ENCODE data around the gene ZNF362.
"Not testable (repeated sequence)": the region's sequence is repeated elsewhere in the genome, so short reads cannot be mapped to it uniquely, and the experiment has no call there.

Gene ZNF362

DNA sequence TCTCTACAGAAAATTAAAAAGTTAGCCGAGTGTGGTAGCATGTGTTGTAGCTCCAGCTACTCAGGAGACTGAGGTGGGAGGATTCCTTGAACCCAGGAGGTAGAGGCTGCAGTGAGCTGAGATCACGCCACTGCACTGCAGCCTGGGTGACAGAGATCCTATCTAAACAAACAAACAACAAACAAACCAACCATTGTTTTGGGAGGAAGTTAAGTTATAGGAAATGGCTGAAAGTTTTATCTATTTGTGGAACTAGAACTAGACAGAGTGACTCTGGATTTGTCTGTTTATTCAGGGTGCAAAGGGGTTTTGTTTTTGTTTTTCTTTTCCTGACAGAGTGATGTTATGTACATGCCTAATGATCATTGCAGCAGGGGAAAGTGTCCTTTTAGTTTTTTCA is 31.0 kb downstream of the ZNF362 start:
- ATAC-seq (no peak), DNase-seq (no peak)

DNA sequence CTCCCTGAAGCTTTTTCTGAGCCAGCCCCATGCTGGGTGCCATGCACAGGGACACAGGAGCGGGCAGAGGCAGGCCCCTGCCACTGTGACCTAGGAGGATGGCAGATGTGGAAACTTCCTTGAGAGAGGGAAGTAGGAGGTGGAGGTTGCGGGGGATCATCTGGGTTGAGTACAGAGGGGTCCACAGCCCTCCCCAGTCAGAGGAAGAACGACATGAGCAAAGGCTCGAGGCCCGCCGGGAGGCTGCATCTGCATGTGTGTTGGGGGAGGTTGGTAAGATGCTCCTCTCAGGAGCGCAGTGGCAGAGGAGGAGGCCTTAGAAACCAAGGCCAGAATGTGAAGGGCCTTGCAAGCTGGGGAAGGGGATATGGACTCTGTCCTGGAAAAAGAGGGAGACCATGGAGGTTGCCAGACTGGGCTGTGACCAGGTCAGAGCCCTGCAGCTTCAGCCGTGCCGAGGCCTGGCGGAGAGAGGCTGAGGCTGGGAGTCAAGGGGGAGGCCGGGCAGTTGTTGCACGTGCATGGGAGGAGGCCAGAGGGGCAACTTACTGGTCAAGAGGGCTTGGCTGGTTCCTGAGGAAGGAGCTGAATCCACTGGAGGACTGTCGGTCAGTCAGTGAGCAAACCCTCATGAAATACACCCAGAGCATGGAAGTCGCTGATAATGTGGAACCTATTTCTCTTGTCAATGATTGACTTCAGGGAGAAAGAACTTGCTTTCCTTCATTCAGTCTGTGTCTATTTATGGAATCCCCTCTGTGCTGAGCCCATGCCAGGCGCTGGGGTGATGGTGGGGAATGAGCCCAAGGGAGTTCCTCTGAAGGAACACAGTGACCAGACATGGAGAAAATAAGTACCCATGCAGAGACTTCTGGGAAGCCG is 32.9 kb downstream of the ZNF362 start:
- ATAC-seq: no peak
- DNase-seq: no peak

DNA sequence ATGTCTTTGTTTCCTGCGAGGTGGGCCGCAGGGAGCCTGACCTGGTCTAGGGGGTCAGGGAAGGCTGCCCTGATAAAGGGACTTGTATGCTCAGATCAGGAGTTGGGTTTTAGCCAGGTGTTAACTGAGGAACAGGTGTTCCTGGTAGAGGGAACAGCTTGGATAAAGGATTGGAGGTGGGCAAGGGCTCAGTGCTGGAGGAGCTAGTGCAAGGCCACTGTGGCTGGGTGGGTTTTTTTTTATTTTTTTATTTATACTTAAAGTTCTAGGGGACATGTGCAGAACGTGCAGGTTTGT is 33.5 kb downstream of the ZNF362 start:
- DNase-seq (no peak), ATAC-seq (no peak)

DNA sequence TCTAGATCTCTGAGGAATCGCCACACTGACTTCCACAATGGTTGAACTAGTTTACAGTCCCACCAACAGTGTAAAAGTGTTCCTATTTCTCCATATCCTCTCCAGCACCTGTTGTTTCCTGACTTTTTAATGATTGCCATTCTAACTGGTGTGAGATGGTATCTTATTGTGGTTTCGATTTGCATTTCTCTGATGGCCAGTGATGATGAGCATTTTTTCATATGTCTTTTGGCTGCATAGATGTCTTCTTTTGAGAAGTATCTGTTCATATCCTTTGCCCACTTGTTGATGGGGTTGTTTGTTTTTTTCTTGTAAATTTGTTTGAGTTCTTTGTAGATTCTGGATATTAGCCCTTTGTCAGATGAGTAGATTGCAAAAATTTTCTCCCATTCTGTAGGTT is 34.3 kb downstream of the ZNF362 start:
- ATAC-seq, DNase-seq: not testable (repeated sequence)

DNA sequence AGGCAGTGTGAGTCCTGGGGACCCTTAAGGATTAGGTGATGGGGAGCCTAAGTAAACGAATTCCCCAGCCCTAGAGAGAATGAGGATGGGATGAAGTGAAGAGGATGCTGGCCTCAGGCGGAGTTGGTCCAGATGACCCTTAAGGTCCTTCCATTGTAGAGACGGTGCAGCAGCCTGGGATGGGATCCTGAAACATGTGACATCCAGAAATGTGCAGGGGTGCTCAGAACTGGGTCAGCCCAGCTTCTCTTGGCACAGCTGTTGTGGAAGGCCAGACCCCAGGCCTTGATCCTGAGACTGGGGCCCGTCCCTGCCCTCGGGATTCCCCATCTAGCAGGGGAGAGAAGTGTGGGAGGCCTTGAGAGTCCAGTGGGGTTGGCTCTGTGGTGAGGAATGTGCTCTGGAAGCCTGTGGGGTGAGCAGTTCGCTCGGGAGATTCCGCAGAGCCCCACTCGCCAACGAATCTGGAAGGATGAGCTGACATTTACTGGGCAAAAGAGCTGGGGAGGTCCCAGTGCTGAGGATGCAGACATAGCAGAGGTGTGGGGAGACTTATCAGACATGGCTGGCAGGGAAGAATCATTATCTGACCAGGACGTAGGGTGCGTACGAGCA is 36.5 kb downstream of the ZNF362 start:
- no peak for ATAC-seq
- no peak for DNase-seq

DNA sequence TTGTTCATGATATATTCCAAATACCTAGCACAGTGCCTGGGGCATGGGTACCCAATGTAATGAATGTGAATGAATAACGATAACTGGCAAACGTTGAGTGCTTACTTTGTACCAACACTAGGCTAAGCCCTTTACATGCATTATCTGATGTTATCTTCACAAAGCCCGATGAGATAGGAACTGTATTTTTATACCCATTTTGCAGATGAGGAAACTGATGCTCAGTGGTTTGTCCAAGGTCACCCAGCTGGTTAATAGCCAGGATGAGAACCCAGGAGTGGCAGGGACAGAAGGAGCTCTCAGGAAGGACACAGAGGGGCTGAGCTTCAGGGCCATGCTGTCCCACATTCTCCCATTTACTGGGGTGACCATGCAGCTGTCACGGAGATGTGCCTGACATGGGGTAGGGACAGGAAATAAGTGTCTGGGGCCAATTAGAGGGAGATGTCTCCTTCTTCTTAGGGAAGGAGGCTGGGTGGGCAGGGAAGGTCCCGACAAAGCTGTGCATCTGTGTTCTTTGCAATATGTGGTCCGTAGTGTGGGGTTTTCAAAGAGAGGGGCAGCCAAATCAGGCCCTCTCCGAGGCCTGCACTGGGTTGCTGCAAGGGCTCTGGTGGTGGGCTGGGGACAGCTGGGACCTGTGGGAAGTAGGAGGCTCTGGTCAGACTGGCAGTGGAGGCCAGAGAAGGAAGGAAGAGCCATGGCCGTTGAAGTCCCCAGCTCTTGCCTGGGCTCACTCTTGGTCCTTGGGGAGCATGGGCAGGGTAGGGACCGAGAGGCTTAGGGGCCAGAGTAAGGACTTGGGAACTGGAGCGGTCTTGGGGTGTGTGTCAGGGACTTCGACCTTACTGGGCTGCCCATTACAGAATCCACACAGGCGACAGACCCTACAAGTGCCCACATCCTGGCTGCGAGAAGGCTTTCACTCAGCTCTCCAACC is 38.0 kb downstream of the ZNF362 start:
- no peak for ATAC-seq

DNA sequence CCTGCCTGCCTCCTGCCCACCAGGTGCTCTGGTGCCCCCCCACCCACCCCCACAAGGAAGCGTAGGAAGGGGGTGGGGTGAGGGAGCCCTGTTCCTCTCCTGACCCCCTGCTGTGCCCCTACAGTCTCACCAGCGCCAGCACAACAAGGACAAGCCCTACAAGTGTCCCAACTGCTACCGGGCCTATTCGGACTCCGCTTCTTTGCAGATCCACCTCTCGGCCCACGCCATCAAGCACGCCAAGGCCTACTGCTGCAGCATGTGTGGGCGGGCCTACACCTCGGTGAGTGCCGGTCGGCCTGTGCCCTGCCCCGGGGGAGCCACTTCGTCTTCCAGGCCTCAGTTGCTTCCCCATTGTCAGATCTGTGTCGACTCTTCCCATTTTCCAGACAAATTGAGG is 38.7 kb downstream of the ZNF362 start:
- ATAC-seq (no peak), DNase-seq (no peak)

More for the DNA sequence above, 38.0 kb downstream of the ZNF362 start:
- no peak for DNase-seq

DNA sequence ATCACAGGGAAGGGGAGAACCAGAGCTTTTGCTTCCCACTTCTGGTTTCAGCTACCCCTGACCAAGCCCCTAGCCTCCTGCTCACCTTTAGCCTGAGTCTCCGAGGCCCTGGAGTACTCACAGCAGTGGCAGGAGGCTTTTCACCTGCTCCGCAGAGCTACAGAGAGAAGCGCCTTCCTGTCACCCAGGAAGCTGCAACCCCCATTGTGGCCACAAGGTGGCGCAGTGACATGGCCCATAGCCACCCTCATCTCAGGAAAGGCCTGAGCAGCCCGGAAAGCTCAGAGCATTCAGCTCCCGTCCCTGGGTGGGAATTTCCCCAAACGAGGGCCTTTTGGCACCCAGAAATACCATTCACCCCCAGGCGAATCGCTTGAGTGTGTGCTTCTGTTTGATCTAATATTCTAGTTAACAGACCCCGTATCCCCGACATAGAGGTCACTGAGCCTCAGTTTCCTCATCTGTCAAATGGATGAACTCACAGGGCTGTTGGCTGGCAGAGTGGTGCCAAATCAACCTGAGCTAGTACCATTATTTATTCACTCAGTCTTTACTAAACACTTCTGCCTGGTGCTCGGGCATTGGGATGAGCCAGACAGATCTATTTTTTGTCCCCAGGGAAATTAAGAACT is 39.3 kb downstream of the ZNF362 start:
- DNase-seq (peak; percentile 90), ATAC-seq (peak; percentile 88)

DNA sequence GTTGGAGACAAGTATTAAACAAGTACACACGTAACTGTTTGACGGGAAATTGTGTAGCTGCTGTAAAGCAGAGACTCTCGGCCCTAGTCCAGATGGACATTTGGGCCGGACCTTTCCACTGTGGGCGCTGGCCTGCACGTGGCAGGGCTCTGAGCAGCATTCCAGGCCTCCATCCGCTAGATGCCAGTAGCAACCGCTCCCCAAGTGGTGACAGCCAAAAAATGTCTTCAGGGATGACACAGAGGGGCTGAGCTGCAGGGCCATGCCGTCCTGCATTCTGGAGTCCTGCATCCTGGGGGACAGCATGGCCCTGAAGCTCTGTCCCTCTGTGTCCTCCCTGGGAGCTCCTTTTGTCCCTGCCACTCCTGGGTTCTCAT is 39.8 kb downstream of the ZNF362 start:
- no peak for ATAC-seq
- no peak for DNase-seq

DNA sequence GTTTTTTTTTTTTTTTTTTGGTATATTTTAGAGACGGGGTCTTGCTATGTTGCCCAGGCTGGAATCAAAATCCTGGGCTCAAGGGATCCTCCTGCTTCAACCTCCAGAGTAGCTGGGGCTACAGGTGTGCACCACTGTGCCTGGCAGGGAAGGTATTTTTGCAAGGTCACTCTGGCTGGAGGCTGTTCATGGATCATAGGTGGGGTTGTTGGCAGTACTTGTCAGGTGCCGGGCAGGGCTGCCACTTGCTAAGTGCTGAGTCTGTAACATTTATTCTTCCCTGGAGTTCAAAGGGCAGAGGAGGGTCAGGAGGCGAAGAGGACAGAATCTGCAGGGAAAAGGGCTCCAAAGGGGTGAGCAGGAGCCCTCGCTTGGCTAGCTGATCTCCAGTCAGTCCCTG is 40.5 kb downstream of the ZNF362 start:
- ATAC-seq (no peak), DNase-seq (no peak)

DNA sequence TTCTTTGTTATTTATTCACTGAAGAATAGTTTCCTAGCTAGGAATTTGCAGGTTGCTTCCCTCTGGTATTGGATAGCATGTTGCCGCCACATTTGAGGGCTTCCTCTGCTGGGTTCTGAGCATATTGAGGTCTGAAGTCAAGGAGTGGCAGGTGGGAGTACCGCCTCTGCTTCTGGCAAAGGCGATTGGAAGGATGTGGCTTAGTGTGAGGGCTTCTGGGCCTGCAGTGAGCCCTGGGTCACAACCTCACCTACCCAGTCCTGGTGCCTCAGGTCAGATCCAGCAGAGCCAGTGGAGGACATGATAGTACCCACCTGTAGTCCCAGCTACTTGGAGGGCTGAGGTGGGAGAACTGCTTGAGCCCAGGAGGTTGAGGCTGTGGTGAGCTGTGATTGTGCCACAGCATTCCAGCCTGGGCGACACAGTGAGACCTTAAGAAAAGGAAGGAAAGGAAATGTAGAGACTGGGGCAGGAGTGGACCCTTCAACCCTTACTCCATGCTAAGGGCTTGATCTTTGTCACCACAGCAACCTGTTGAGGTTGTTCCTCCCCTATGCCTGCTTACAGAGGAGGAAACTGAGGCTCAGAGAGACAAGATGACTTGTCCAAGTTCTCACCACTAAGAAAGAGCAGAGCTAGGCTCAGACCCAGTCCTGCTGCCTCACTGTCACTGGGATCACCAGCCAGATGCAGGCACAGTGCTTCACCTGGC is 41.8 kb downstream of the ZNF362 start:
- ATAC-seq: no peak

DNA sequence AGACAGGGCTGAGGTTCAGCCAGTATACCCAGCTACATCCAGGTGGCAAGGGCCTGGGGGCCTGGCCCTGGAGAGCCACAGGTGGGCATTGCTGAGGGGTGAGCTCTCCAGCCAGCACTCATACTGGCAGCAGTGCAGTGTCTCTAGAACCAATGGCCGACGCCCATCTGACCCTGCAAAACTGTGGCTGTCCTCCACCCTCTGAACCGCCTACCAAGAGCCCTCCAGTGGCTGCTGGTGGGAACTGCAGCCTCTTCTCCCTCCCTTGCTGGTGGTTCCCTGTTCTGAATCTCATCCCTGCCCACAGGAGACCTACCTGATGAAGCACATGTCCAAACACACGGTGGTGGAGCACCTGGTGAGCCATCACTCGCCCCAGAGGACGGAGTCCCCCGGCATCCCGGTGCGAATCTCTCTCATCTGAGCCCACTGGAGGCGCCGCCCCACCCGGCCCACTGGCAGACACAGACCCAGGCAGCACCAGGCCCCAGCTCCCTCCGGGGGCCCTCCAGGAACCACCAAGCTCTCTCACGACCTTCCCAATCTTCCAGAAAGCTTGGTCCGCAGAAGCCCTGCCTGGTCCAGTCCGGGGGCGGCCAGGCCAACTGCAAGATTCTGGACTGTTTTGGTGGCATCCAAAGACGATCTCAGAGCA is 42.5 kb downstream of the ZNF362 start:
- peak; percentile 76 for DNase-seq

More for the DNA sequence above, 41.8 kb downstream of the ZNF362 start:
- DNase-seq: no peak

DNA sequence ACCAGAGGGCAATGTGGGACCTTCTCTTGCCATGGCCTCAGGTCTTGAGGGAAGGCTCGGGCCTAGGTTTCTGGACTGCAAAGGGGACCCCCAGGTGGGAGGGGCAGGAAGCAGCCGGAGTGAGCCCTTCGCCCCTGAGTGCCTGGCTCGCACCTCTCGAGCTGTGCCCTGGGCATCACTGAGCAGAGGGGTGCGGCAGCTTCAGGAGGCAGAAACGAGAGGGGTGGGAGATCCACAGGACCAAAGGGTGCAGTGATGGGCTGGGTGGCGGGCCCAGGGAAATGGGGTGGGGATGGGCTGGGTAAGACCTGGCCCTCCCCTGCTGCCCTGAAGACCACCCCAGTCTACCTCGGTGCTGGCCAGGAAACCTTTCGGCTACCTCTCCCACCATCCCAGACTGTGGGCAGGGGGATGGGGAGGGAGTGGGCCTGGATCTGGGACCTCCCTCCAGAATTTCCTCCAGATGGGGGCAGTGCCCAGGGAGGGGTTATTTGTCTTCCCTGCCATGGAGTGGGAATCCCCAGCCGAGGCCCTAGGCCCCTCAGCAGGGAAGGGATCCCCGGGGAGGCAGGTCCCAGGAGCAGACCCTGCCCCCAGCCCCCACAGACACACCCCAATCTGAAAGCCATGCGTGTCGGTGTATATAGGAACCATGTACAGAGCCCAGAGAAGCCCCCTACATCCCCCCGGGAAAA is 43.3 kb downstream of the ZNF362 start:
- ATAC-seq: no peak
- no peak for DNase-seq

More for the DNA sequence above, 42.5 kb downstream of the ZNF362 start:
- ATAC-seq: peak; percentile 76

DNA sequence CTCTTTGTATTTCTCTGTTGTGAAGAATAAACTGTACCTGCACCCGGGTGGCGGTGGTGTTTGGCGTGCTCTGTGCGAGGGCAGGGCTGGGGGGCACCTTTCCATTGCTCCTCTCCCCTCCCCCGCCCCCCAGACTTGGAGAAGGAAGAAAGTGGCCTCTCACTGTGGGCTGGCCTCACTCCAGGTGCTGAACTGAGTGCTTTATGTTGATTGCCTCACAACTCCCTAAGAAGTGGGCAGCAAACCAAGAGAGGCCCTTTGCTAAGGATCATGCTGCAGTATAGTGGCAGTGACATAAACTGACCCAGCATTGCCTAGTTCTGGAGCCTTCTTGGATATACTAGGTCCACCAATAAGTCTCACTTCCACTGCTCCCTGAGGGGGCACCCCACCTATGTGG is 44.4 kb downstream of the ZNF362 start:
- no peak for DNase-seq
- ATAC-seq: no peak

DNA sequence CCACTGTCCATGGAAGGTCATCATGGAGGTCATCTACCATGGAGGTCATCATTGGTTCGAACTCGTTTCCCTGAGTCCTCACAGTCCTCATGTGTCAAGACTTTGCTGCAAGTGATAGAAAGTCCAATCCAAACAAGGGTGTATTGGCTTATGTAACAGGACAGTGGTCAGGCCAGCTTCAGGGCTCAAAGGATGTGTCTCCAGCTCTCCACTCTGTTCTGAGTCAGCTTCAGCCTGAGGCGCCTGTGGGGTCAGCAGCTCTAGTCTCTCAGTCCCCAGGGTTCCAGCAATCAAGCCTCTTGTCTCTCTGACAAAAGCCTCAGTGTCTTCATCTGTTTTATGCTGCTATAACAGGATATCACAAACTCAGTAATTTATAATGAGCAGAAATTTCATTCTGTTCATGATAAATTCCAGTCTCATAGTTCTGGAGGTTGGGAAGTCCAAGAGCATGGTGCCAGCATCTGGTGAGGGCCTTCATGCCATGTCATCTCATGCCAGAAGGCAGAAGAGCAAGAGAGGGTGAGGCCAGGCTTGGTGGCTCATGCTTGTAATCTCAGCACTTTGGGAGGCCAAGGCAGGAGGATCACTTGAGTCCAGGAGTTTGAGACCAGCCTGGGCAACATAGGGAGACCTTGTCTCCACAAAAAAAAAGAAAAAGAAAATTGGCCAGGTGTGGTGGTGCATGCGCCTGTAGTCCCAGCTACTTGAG is 45.1 kb downstream of the ZNF362 start:
- DNase-seq: no peak

DNA sequence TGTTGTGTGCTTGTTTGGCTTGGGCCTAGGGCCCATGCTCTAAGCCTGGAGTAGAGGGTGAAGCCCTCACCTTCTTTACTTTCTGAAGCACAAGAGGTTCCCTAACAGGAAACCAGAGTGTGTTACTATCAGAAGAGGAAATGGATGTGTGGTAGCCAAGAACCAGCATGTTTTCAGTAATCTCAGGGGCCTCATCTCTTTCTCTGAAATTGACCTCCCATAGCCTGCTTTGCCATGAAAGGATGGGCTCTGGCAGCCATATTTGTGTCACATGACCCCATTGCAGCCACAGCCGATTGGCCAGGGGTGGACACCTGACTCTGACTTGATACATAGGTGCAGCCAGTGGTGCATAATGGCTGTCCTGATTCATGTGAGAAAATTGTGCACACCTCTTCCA is 46.0 kb downstream of the ZNF362 start:
- no peak for ATAC-seq
- DNase-seq: peak; percentile 16

More for the DNA sequence above, 45.1 kb downstream of the ZNF362 start:
- ATAC-seq: no peak

DNA sequence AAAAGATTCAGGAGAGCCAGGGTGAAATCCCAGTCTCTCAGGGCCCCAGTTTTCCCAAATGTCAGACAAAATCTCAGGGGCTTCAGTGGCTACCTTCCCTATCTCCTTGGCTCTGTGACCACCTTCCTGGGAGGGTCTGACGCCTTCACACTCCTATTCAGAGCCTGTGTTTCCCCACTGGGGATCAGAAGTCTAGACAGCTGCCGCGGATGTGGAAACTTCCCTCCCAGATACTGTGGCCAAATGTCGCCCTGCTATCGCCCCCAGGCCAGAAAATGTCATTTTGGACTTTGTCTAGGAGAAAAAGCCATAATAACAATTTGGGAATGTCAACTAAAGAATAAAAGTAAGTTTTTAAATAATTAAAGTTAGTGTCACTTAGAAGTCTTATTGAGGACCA is 48.7 kb downstream of the ZNF362 start:
- DNase-seq (no peak), ATAC-seq (no peak)

DNA sequence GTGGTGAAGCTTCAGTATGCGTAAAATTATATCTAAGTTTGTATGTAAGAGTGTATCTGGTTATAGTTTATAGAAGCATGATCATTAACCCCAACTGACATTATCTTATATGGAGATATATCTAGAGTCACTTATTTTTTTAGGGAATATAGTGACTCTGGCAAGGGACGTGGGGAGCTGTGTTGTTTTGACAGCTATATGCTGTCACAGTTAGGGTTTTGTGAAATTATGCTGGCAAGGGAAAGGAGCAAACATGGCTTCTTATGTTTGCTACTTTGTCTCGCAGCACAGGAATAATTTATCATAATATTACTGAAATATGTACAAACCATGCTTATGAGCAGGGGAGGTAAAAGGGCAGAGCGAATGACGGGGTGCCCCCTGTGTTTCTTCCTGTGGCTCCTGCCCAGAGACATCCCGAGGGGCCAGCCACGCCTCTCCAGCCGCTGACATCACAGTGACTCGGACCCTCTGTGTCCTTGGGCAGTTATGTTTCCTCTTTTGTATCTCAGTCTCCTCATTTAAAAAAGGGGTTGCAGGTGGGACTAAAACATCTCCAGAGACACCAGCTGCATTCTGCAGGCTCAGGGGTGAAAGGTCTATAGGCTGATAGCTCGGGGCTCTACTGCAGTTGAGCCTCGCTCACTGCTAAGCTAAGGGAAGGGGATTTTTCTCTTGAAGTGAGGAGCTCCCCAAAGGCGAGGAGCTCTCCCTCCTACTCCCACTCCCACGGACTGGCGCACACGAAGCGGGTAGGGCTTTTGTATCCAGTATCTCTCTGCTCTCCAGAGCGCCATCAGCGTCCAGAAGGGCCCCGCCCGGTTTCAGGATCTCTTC is 49.7 kb downstream of the ZNF362 start:
- DNase-seq: no peak

More for the DNA sequence above, 49.7 kb downstream of the ZNF362 start:
- ATAC-seq: no peak
